ENCODE data around the gene ANKAR.

ANKAR gene

DNA sequence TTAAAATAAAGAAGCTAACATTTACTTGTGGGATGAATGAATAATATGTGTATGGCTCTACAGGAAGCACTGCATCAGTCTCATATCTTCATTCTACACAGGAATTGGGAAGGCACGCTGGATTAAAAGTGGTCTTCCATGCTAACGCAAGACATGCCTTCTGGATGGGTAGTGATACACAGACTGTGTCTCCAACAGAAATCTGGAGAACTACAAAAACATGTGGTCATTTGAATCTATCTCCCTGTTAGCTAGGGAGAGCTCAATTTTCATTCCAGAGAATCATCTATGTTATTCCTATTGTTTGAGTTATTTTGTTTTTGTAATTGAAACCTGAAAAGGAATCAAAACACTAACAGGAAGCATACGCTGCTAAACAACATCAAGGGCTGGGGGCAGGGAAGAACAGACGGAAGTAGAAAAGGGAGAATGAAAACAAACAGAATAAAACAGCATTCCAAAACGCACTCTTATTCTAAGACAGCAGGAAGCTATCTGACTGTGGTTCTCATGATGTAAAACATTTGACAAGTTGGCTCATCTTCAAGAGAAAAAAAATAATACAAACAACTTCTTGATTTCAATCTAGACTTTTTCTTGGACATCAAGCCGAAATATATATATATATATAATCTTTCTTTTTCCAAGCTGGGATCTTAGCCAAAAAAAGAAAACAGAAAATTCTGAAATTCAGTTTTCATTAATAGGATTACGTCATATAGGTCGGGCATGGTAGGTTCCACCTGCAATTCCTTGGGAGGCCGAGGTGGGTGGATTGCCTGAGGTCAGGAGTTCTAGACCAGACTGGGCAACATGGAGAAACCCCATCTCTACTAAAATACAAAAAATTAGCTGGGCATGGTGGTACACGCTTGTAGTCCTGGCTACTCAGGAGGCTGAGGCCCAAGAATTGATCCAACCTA, 44.7 kb upstream of the ANKAR start:
- TF ChIP-seq, protein P1, sequence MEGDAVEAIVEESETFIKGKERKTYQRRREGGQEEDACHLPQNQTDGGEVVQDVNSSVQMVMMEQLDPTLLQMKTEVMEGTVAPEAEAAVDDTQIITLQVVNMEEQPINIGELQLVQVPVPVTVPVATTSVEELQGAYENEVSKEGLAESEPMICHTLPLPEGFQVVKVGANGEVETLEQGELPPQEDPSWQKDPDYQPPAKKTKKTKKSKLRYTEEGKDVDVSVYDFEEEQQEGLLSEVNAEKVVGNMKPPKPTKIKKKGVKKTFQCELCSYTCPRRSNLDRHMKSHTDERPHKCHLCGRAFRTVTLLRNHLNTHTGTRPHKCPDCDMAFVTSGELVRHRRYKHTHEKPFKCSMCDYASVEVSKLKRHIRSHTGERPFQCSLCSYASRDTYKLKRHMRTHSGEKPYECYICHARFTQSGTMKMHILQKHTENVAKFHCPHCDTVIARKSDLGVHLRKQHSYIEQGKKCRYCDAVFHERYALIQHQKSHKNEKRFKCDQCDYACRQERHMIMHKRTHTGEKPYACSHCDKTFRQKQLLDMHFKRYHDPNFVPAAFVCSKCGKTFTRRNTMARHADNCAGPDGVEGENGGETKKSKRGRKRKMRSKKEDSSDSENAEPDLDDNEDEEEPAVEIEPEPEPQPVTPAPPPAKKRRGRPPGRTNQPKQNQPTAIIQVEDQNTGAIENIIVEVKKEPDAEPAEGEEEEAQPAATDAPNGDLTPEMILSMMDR (IDR thresholded peaks at IDR 0.05; ENCODE audit: unreplicated experiment in 3 of 3), result no peak
- Mint-ChIP-seq H3K27ac (peak overlapping the region; percentile 92 to 97 (median 96)), H3K4me3 (peak overlapping the region in 2 of 3 experiments; percentile 2 to 10), H3K9me3 (no peaks in the 10 kb centered on the region), H3K36me3 (ENCODE audit: low read depth) (no peaks in the 10 kb centered on the region), H3K4me1 (peaks cover 18% of the 10 kb centered on the region), H3K27me3 (ENCODE audit: low read depth) (no peaks in the 10 kb centered on the region)

DNA sequence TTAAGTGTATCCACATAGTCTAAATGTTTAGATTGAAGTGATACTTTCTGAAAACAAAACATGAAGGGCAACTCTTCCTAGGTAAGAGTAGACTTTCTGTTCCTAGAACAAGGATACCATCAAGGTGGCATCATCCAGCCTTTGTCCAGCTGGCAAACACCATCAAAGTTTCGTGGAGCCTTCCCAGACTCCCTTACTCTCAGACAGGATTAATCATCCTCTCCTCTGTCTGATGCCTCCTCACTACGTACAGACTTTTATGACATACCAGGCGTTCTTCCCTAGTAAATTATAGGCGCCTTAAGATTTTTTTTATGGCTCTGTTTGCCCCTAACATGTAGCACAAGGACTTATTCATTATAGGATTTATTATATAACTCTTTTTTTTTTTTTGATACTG, 42.6 kb upstream of the ANKAR start:
- Mint-ChIP-seq H3K4me3 (no peak overlapping the region), H3K36me3 (ENCODE audit: low read depth) (no peaks in the 10 kb centered on the region), H3K27ac (peak overlapping the region in 1 of 3 experiments; percentile 21), H3K27me3 (ENCODE audit: low read depth) (no peaks in the 10 kb centered on the region), H3K4me1 (peaks cover 18% of the 10 kb centered on the region), H3K9me3 (no peaks in the 10 kb centered on the region)
- TF ChIP-seq, protein P1 (IDR thresholded peaks at IDR 0.05; ENCODE audit: unreplicated experiment in 3 of 3), result no peak

DNA sequence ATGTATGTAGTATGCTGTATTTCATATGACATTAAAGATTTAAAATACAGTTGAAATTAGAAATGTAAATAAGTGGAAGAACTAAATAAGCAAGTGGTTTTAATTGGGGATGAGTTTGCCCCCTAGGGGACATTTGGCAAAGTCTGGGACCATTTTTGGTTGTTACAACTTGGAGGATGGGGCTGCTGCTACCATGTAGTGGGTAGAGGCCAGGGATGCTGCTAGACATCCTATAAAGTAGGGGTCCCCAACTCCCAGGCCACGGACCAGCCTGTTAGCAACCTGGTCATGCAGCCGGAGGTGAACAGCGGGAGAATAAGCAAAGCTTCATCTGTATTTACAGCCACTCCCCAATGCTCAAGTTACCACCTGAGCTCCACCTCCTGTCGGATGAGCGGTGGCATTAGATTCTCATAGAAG, 41.1 kb upstream of the ANKAR start:
- Mint-ChIP-seq H3K27ac (peak overlapping the region in 1 of 3 experiments; percentile 10), H3K4me1 (peaks cover 18% of the 10 kb centered on the region), H3K4me3 (no peak overlapping the region), H3K27me3 (ENCODE audit: low read depth) (no peaks in the 10 kb centered on the region), H3K9me3 (no peaks in the 10 kb centered on the region), H3K36me3 (ENCODE audit: low read depth) (no peaks in the 10 kb centered on the region)
- TF ChIP-seq, protein P1 (IDR thresholded peaks at IDR 0.05; ENCODE audit: unreplicated experiment in 3 of 3), result no peak

DNA sequence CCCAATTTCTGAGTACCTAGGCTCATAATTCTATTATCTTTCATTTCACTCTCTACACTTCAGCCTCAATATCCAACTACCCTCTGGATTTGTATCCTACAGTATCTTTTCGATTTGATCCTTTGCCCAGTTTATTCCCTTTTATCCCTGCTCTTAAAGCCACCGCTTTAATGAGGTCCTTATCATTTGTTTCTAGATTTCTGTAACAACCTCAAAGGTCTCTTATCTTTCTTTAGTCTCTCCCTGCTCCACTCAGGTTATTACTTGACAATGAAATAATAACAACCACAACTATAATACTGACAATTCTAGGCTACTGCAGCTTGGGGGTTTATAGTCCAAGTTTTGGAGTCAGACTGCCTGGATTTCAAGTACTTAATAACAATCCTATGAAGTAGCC, 39.1 kb upstream of the ANKAR start:
- Mint-ChIP-seq H3K4me3 (no peak overlapping the region), H3K9me3 (no peaks in the 10 kb centered on the region), H3K36me3 (ENCODE audit: low read depth) (no peaks in the 10 kb centered on the region), H3K27ac (no peak overlapping the region), H3K4me1 (peaks cover 6% of the 10 kb centered on the region), H3K27me3 (ENCODE audit: low read depth) (no peaks in the 10 kb centered on the region)
- TF ChIP-seq, protein P1 (IDR thresholded peaks at IDR 0.05; ENCODE audit: unreplicated experiment in 3 of 3), result no peak

DNA sequence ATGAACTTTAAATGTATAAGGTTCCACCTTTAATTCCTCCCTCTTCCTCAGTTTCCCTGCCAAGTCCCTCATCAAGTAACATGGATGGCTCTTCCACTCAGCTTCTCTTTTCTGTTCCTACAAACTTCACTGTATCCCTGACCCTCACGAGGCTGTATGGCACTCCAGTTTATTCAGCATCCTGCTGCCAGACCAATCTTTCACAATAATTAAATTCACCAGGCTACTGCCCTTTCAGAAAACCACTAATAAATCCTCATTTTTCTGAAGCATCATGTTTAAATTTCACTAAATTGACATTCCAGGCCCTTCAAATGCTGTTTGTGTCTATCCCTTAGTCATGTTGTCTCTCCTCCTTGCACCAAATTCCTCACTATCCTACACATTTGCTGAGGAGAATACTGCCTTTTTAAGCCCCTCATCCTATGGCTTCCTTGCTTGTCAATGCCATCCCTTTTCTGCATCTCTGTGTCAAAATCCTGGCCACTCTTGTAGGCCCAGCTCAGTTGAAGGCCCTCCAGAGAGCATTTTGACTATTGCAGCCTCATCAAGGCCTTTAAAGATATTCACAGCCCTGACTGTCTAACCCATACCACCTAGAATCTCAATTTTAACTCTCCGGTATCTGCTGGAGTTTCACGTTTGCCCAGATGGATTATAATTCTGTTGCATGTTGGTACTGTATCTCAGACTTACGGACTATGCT, 36.0 kb upstream of the ANKAR start:
- Mint-ChIP-seq H3K4me1 (no peaks in the 10 kb centered on the region), H3K27me3 (ENCODE audit: low read depth) (no peaks in the 10 kb centered on the region), H3K27ac (no peak overlapping the region), H3K4me3 (no peak overlapping the region), H3K9me3 (no peaks in the 10 kb centered on the region), H3K36me3 (ENCODE audit: low read depth) (no peaks in the 10 kb centered on the region)
- TF ChIP-seq, protein P1 (IDR thresholded peaks at IDR 0.05; ENCODE audit: unreplicated experiment in 3 of 3), result no peak
